Measurements from ENCODE around the gene NTM. TPM values are rescaled to one million over a fixed set of nuclear protein-coding genes. Genes with fewer than 3 reads are reported as not detected.

Gene NTM
- total and polyA plus RNA-seq, 10 donors, result 0.13 to 1.6 (median 0.67) TPM

GRCh38 chr11:131418189-131418588 is 47.8 kb downstream of the NTM start:
- DNase-seq, result no peak

GRCh38 chr11:131421066-131421855 is 50.8 kb downstream of the NTM start:
- TF ChIP-seq POLR2A (IDR thresholded peaks at IDR 0.05) (no peak), POLR2AphosphoS5 (IDR thresholded peaks at IDR 0.05) (no peak), CTCF (IDR thresholded peaks at IDR 0.05 in 8 of 11, conservative IDR thresholded peaks at IDR 0.05 in 3 of 11) (no peak)
- Histone ChIP-seq H3K27ac (no peak overlapping the region), H3K4me1 (no peaks in the 10 kb centered on the region), H3K36me3 (no peaks in the 10 kb centered on the region), H3K9me3 (no peaks in the 10 kb centered on the region), H3K4me3 (no peak overlapping the region), H3K27me3 (replicated peaks in 1 of 7) (peaks cover 0 to 10% (median 0%) of the 10 kb centered on the region in 7 donors)
- no peak for DNase-seq
- 84 to 91% (median 88%) methylated on average over 10 of the region's 10 CpGs for WGBS, 5 donors
- intact Hi-C loops (cut with DNase I; ENCODE audit: low total_unique reads), result no loop called here

More at GRCh38 chr11:131418189-131418588, 47.8 kb downstream of the NTM start:
- Histone ChIP-seq H3K27ac (no peak overlapping the region), H3K9me3 (no peaks in the 10 kb centered on the region), H3K4me3 (no peak overlapping the region), H3K36me3 (no peaks in the 10 kb centered on the region), H3K4me1 (no peaks in the 10 kb centered on the region), H3K27me3 (replicated peaks in 1 of 7) (no peaks in the 10 kb centered on the region)
- TF ChIP-seq POLR2A (IDR thresholded peaks at IDR 0.05), result no peak
- 70 to 82% (median 77%) methylated on average over 4 to 6 of the region's 6 CpGs for WGBS, 5 donors
- intact Hi-C loops (cut with DNase I; ENCODE audit: low total_unique reads), result no loop called here

GRCh38 chr11:131422029-131422428 is 51.6 kb downstream of the NTM start:
- no peak for DNase-seq
- TF ChIP-seq CTCF (IDR thresholded peaks at IDR 0.05 in 8 of 11, conservative IDR thresholded peaks at IDR 0.05 in 3 of 11) (no peak), POLR2AphosphoS5 (IDR thresholded peaks at IDR 0.05) (no peak), POLR2A (IDR thresholded peaks at IDR 0.05) (no peak)
- Histone ChIP-seq H3K4me3 (no peak overlapping the region), H3K4me1 (no peaks in the 10 kb centered on the region), H3K27me3 (replicated peaks in 1 of 7) (peaks cover 0 to 10% (median 0%) of the 10 kb centered on the region in 7 donors), H3K36me3 (no peaks in the 10 kb centered on the region), H3K27ac (no peak overlapping the region), H3K9me3 (no peaks in the 10 kb centered on the region)
- 27 to 65% (median 42%) methylated on average over 3 of the region's 3 CpGs for WGBS, 5 donors
- intact Hi-C loops (cut with DNase I; ENCODE audit: low total_unique reads), result no loop called here

- Histone ChIP-seq H3K9me3 (no peaks in the 10 kb centered on the region), H3K27ac (no peak overlapping the region), H3K27me3 (replicated peaks in 1 of 7) (peaks cover 0 to 10% (median 0%) of the 10 kb centered on the region in 7 donors), H3K36me3 (no peaks in the 10 kb centered on the region), H3K4me3 (no peak overlapping the region), H3K4me1 (no peaks in the 10 kb centered on the region)
- TF ChIP-seq POLR2AphosphoS5 (IDR thresholded peaks at IDR 0.05), result no peak
- TF ChIP-seq CTCF (IDR thresholded peaks at IDR 0.05 in 8 of 11, conservative IDR thresholded peaks at IDR 0.05 in 3 of 11), result no peak
- no peak for TF ChIP-seq POLR2A (IDR thresholded peaks at IDR 0.05)
- intact Hi-C loops (cut with DNase I; ENCODE audit: low total_unique reads), result no loop called here
- DNase-seq, result no peak
- WGBS, 5 donors, result 18 to 26% (median 22%) methylated on average over 4 of the region's 4 CpGs
Observed at GRCh38 chr11:131422496-131422895, 52.1 kb downstream of the NTM start.

All from spleen (tissue), 11 donors.